GM21576 (cell line): ENCODE data around the gene C6orf52.
"Not testable (repeated sequence)": the region's sequence is repeated elsewhere in the genome, so short reads cannot be mapped to it uniquely, and the experiment has no call there.

Source experiments
- ATAC-seq: cut with Tn5 transposase; IDR thresholded peaks from one replicate; pipeline ENCODE4 v1.9.1; 2021; ENCODE audit warnings: mild to moderate bottlenecking, moderate library complexity; ENCODE audit not compliant: unreplicated experiment

Gene C6orf52

DNA sequence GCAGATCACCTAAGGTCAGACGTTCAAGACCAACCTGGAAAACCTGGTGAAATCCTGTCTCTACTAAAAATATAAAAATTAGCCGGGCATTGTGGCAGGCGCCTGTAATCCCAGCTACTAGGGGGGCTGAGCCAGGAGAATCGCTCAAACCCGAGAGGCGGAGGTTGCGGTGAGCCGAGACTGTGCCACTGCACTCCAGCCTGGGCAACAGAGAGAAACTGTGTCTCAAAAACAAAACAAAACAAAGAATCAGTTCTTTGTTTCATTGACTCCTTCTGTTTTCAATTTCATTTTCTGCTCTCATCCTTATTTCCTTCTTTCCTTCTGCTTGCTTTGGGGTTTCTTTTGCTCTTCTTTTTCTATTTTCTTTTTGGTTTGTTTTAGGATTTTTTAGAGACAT, 19.5 kb upstream of the C6orf52 start:
- ATAC-seq = no peak

DNA sequence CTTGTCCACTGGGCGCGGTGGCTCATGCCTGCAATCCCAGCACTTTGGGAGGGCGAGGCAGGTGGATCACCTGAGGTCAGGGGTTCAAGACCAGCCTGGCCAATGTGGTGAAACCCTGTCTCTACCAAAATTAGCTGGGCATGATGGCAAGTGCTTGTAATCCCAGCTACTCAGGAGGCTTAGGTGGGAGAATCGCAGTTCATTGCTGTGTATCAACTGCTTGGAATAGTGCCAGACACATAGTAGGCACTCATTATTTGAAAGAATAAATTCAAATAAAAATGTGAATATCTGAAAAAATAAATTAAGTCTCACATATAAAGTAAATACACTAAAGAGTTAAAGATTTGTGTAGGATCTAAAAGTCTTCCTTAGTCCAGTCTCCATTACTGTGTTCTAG, 2.2 kb upstream of the C6orf52 start:
- ATAC-seq = no peak

DNA sequence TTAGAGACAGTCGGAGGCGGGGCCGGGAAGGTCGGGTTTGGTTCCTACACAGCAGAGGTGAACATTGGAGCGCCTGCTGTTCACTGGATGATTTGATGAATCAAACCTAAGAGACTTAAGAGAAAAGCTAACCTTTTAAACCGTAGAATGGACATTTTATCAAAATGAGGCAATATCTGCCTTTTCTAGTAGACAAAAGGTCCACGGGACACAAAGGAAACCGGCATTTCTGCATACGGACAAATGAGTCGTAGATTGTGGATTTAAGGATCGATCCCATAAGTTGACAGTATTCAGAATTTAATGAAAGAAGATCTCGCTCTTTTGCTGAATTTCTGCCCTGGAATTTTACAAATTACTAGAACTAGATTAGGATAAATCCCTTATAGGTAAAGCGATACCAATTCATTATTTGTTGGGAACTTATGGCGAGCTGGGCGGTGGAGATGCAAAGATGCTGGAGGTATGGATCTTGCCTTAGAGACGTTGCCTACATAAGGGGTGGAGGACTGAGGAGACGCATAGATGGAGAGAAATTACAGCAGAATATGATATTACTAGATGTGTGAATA, 756 bp upstream of the C6orf52 start:
- no peak for ATAC-seq

DNA sequence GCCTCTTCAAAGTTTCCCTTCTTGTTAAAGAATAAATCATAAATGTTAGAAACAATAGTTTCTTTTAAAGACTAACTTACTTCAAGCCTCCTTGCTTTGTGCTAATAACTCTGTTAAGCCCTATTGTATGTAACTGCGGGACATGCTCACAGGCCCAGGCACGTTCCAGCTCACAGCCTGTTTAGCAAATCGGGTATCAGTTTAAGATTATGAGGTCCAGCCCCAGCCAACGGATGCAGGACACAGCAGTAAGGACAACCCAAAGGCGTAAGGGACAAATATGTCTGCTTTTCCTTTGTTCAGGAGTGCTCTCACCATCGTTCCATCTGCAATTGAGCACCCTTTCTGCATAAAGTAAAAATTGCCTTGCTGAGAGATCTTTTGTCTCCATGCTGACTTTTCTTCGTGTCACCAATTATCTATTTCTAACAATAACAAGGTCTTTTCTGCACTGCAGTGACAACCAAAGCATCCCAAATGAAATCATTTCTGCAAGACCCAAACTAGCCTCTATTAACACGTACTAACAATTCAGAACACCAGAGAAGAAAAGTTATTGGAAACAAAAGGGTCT, 1.4 kb downstream of the C6orf52 start:
- no peak for ATAC-seq

DNA sequence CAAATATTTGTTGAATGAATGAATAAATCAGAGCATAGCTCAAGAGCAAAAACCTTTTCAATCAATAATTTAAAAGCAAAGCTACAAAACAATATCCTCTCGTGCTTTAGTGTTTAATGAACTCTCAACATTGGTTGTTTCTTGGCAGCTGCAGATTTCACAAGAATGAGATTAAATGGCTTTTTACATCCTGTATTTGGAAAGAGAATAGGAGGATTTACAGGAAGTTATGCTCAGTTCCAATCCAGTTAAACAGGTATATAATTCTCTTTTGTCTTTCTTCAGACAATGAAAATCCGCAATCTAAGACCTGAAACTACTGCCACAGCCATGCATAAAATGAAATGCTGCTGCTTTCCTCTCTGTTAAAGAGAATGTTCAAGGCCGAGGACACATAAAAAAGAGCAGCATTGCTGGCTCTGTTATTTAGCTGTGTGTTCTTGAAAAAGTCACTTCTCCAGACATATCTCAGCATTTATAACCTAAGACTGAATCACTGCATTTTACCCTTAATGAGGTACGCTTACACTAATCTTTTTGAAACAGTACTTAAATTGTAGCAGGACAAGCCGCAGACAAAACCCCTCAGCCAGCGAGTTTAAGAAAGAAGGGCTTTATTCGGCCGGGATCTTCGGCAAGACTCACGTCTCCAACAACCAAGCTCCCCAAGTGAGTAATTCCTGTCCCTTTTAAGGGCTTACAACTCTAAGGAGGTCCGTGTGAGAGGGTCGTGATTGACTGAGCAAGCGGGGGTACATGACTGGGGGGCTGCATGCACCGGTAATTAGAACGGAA, 3.6 kb downstream of the C6orf52 start:
- ATAC-seq = no peak

DNA sequence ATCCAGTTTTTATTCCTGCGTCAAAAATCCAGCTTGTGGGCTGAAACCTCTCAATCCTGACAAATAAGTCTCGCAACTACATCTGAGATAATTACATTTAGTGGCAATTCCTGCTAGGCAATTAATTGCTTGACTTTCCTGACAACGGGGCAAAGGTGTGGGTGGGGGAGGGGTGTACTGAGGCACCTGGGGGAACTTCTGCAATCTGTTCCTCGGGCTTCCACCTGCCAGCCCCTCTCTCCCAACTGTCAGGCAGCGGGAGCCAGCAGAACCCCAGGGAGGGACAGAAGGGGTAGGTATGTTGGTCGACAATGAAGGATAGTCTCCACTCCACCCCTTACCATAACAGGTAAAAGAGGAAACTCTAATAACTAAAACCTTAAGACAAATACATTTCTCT, 6.8 kb downstream of the C6orf52 start:
- no peak for ATAC-seq

DNA sequence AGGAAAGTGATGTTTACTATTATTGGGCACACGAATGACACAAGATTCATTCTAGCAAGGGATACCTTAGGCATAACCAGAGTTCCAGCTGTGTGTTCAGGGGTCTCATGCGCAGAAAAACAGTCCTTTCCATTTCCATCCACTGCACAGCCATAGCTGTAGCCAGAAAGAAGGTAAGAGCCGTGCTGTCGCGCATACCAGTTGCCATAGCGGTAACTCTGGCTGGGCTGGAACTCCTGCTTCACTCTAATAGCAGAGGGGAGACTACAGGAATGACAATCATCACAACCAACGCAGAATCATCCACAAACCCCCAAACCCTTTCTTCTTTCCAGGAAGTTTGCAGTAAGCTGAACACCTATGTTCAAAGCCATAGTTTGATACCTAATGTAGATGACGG, 7.5 kb downstream of the C6orf52 start:
- ATAC-seq = no peak

DNA sequence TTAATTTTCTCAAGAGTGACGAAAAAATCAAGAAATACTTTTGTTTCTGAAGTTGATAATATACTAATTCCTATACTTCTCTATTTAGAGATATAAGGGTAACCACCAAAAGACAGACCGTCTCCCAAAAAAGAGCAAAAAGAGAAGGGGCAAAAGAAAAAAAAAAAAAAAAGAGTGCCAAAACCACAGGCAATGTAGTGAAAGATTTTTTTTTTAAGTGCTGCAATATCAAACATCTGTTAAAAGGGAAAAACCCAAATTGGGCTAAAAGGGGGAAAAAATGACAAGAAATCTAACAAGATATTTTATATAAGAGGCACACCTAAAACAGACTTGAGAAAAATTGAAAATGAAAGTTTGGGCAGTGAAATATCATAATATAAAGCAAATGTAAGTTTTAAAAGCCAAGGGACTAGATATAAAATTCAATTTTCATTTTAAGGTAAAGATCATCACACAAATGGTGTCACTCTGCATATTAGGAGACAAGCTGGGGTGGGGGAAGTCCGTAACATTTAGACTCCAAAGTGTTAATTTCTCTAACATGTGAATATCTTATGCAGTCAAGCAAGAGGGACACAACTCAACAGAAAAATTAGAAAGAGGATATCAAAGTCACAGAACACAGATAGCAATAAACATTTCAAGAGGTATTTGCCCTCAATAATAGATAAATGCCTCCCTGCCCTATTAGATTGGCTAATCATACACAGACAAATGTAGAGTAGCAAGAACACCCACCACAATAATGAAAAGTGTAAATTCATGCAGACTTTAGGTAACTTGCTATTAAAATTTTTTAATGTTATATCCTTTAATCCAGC, 9.1 kb downstream of the C6orf52 start:
- ATAC-seq = no peak

DNA sequence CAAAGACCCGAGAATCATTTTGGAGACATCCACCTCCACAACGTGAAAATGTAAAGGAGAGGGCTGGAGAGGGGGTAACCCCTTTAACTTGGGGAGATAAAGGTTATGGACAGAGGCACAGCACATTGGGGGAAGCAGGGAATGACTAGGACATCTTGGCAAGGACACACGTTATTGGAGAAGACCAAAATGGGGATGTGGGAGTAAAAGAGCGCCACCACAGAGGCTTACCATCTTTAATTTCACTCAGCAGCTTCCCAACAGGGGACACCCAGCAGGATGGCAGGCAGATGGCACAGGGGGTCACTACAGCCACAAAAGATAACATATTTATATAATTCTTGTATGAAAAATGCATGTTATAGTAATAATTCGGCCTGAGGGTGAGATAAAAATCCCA, 9.8 kb downstream of the C6orf52 start:
- no peak for ATAC-seq

DNA sequence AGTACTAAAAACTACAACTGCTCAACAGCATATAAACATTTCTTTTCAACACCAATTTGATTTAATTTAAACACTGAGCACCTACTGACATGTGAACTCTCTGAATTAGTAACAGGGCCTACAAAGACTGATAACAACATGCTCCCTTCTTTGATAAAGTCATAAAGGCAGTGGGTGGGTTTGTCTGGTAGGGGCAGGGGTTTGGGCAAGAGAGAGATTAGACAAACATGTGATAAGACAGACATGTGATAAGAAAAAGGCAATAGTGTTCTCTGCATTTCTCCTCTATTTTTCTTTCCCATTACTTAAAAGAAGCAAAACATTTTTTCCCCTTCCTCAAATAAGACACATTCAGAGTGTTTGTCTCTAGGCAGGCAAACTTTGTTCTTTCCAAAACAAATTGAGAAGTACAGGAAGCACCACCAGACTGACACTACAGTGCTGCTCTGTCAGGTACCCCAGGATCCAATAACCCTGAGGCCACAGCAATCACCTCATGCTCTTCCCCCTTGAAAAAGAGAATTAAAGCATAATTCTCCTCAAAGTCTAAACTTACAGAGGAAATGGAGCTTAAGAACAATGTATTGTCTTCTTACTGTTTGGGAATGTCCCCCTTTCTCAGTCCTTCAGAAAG, 11.9 kb downstream of the C6orf52 start:
- no peak for ATAC-seq

DNA sequence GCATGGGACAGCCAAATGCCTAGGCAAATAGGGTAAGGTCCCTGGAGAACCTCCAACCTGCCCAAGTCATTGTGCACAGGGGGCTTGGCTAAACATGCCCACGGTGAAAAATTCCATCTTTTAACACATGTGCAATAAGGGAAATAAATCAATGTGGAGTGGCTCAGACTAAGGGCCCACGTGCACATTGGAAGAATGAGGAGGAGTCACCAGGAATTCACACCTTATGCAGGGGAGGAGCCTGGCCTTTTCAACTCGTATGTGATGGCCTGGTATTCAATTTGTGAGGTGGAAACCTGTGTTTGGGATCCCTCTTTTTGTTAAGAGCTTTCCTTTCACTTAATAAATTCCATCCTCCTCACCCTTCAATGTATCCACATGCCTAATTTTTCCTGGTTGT, 12.6 kb downstream of the C6orf52 start:
- no peak for ATAC-seq

DNA sequence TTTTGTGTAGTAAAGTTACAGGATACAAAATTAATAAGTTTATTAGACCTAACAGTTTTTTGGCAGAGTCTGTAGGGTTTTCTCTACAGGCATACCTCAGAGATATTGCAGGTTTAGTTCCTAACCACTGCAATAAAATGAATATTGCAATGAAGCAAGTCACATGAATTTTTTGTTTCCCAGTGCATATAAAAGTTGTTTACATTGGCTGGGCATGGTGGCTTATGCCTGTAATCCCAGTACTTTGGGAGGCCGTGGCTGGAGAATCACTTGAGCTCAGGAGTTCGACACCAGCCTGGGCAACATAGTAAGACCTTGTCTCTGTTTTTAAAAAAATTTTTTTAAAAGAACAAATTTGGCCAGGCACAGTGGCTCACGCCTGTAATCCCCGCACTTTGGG, 16.0 kb downstream of the C6orf52 start:
- ATAC-seq = no peak

DNA sequence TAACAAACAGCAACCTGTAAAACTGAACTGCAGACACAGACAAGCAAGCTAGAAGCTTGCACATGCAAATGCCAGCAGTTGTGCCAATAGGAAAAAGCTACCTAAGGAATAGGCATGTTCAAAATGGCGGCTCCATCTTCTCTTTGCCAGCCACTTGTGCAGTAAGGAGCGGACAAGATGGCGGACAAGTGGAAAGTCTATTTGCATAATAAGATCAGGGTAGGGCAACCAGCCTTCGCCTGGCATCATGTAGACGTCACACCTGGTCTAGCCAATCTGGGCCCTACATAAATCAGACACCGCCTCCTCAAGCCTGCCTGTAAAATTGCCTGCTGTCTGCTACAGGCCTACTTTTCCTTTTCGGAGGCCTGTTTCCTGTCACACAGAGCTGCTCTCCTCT, 18.0 kb downstream of the C6orf52 start:
- ATAC-seq = no peak

DNA sequence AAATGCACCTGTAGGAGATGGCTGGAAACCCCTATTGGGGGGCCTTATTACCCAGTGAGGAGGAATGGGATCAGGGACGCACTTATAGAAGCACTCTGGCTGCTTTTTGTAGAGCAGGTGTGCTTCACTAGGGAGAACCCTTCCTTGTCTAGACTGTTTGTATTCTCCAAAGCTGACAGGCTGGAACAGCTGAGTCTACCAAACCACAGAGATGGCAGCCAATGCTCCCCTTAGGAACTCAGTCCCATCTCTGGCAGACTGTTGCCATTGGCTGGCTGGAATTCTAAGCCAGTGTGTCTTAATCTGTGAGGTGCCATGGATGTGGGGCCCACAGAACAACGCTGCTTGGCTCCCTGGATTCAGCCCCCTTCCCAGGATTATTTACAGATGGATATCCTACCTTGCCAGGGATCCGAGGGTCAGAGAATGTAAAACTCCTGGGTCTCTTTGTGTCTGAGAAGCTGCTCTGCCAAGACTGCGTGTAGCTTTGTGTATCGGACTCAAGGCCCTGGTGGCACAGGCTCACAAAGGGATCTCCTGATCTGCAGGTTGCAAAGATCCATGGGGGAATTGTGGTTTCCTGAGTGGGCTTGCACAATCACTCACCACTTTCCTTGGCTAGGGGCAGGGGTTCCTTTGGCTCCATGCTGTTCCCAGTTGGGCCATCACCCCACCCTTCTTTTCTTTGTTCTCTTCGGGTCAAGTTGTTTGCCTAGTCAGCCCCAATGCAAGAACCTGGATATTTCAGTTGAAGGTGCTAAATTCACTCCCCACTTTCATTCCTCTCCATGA, 26.1 kb downstream of the C6orf52 start:
- no peak for ATAC-seq

DNA sequence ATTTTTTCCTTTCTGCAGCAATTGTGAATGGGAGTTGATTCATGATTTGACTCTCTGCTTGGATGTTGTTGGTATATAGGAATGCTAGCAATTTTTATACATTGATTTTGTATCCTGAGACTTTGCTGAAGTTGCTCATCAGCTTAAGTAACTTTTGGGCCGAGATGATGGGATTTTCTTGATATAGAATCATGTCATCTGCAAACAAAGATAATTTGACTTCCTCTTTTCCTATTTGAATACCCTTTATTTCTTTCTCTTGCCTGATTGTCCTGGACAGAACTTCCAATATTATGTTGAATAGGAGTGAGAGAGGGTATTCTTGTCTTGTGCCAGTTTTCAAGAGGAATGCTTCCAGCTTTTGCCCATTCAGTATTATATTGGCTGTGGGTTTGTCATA, 28.8 kb downstream of the C6orf52 start:
- ATAC-seq = not testable (repeated sequence)

DNA sequence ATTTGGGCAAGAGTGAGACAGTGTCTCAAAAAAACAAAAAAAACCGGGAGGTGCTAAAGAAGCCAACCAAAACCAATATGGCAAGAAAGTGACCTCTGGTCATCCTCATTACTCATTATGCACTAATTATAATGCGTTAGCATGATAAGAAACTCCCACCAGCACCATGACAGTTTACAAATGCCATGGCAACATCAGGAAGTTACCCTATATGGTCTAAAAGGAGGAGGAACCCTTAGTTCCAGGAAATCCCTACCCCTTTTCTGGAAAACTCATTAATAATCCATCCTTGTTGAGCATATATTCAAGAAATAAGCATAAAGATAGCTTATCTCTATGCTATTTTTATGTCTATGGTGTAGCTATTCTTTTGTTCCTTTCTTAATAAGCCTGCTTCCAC, 31.7 kb downstream of the C6orf52 start:
- no peak for ATAC-seq

DNA sequence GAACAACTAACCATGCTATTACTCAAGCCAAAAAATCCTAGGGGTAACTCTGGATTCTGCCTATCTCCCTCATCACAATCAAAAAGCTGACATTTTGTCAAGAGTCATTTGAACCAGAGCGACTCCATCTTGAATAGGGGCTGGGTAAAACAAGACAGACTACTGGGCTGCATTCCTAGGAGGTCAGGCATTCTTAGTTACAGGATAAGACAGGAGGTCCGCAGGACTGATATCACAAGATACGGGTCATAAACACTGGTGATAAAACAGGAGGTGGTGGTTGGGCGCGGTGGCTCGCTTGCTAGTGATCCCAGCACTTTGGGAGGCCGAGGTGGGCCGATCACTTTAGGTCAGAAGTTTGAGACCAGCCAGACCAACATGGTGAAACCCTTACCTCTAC, 32.2 kb downstream of the C6orf52 start:
- ATAC-seq = no peak

DNA sequence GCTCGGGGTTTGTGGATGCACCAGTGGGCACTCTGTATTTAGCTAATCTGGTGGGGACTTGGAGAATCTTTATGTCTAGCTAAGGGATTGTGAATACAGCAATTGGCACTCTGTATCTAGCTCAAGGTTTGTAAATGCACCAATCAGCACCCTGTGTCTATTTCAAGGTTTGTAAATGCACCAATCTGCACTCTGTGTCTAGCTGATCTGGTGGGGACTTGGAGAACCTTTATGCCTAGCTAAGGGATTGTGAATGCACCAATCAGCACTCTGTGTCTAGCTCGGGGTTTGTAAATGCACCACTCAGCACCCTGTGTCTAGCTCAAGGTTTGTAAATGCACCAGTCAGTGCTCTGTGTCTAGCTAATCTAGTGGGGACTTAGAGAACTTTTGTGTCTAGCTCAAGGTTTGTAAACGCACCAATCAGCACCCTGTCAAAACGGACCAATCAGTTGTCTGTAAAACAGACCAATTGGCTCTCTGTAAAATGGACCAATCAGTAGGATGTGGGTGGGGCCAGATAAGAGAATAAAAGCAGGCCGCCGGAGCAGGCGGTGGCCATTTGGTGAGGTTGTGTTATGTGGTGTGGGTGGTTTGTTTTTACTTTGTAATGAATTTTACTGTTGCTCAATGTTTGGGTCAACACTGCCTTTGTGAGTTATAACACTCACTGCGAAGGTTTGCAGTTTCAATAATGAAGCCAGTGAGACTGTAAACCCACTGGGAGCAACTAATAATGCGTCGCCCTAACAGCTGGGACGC, 33.8 kb downstream of the C6orf52 start:
- not testable (repeated sequence) for ATAC-seq

DNA sequence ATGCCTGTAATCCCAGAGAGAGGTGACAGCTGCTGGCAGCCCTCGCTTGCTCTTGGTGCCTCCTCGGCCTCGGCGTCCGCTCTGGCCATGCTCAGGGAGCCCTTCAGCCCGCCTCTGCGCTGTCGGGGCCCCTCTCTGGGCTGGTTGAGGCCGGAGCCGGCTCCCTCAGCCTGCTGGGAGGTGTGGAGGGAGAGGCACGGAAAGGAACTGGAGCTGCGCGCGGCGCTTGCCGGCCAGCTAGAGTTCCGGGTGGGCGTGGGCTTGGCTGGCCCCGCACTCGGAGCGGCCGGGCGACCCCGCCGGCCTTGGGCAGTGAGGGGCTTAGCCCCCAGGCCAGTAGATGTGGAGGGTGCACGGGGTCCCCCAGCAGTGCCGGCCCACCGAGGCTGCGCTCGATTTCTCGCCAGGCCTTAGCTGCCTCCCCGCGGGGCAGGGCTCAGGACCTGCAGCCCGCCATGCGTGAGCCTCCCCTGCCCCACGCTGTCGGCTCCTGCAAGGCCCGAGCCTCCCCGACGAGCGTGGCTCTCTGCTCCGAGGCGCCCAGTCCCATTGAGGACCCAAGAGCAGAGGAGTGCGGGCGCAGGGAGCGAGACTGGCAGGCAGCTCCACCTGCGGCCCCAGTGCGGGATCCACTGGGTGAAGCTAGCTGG, 34.6 kb downstream of the C6orf52 start:
- ATAC-seq = no peak
